Effector memory CD8-positive, alpha-beta T cell (primary cell): Measurements from ENCODE around the gene VTN.

Source experiments
- ATAC-seq: fragments of 150-1000 bp; cut with Tn5 transposase; replicated peaks from 2 replicates; pipeline ENCODE4 v1.10.0; 2021; ENCODE audit warnings: mild to moderate bottlenecking, moderate library complexity
- DNase-seq, 3 experiments: peaks; one replicate each; pipeline ENCODE4 v3.0.0; 2021
- H3K27ac Mint-ChIP-seq, 2 donors: one replicate each; pipeline ENCODE4 v1.8.0; 2022; ENCODE audit warnings: mild to moderate bottlenecking in 2 of 2, mixed read lengths in 2 of 2, moderate library complexity in 2 of 2
- H3K27me3 Mint-ChIP-seq, 2 donors: one replicate each; pipeline ENCODE4 v1.8.0; 2022; ENCODE audit warnings: mixed read lengths in 2 of 2
- H3K36me3 Mint-ChIP-seq: one replicate; pipeline ENCODE4 v1.8.0; 2022; ENCODE audit warnings: mild to moderate bottlenecking, moderate library complexity, mixed read lengths; ENCODE audit not compliant: insufficient read depth
- H3K4me1 Mint-ChIP-seq, 2 donors: one replicate each; pipeline ENCODE4 v1.8.0; 2022; ENCODE audit warnings: low read depth in 2 of 2, mixed read lengths in 2 of 2
- H3K4me3 Mint-ChIP-seq, 2 donors: one replicate each; pipeline ENCODE4 v1.8.0; 2022; ENCODE audit warnings: mild to moderate bottlenecking in 2 of 2, mixed read lengths in 2 of 2, moderate library complexity in 2 of 2
- H3K9me3 Mint-ChIP-seq, 2 donors: one replicate each; pipeline ENCODE4 v1.8.0; 2022; ENCODE audit warnings: mixed read lengths in 2 of 2

VTN gene

DNA sequence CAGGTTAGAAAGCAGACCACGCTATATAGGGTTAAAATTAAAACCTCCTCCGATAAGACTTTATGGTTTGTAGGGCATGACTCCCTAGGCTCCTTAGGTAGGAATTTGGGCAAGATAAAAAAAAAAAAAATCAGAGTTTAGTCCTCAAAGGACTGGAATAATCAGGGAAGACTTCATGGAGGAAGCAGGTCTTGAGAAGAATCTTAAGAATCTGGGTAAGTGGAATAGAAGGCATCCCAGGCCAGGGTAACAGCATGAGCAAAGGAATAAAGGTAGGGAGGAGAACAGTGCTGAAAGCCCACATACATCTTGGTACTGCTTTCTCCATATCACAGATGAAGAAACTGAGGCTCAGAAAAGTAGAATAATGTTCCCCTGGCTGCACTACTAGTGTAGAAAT is 20.5 kb upstream of the VTN start:
- no peak for DNase-seq
- no peak overlapping the region for H3K27ac Mint-ChIP-seq
- ATAC-seq = no peak
- H3K36me3 Mint-ChIP-seq = peaks cover 33% of the 10 kb centered on the region
- no peaks in the 10 kb centered on the region for H3K9me3 Mint-ChIP-seq
- H3K27me3 Mint-ChIP-seq = no peaks in the 10 kb centered on the region
- H3K4me1 Mint-ChIP-seq = peaks cover 0 to under 1% of the 10 kb centered on the region in 2 donors
- no peak overlapping the region for H3K4me3 Mint-ChIP-seq

DNA sequence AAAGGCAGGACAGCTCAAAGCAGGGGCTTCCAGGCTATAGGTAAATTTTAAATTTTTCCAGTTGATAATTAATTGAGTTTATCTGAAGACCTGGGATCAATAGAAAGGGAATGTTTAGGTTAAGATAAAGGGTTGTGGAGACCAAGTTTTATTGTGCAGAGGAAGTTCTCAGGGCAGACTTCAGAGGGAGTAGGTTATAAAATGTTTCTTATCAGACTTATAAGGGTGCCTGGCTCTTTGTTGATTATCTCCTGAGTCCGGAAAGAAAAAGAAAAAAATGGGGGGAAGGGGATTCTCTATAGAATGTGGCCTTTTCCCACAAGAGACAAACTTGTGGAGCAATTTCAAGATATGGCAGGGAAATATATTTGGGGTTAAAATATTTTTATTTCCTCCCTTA is 20.0 kb upstream of the VTN start:
- H3K27me3 Mint-ChIP-seq = no peaks in the 10 kb centered on the region
- H3K4me3 Mint-ChIP-seq = no peak overlapping the region
- H3K4me1 Mint-ChIP-seq = peaks cover 3 to 5% of the 10 kb centered on the region in 2 donors
- H3K9me3 Mint-ChIP-seq = no peaks in the 10 kb centered on the region
- ATAC-seq (no peak), DNase-seq (no peak)
- peaks cover 37% of the 10 kb centered on the region for H3K36me3 Mint-ChIP-seq
- H3K27ac Mint-ChIP-seq = peak overlapping the region in 1 of 2 donors; percentile 75

DNA sequence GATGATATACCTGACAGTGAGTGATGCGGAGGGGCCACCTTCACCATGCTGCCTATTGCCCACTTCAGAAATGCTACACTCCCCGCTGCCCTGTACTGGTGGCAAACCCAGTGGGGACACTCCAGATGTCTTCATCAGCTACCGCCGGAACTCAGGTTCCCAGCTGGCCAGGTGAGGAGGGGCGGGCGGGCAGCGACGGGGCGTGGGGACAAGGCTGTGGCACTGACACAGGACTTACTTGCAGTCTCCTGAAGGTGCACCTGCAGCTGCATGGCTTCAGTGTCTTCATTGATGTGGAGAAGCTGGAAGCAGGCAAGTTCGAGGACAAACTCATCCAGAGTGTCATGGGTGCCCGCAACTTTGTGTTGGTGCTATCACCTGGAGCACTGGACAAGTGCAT is 18.0 kb upstream of the VTN start:
- no peaks in the 10 kb centered on the region for H3K9me3 Mint-ChIP-seq
- H3K4me3 Mint-ChIP-seq = no peak overlapping the region
- H3K36me3 Mint-ChIP-seq = peaks cover 31% of the 10 kb centered on the region
- no peak overlapping the region for H3K27ac Mint-ChIP-seq
- peaks cover 11 to 12% of the 10 kb centered on the region in 2 donors for H3K4me1 Mint-ChIP-seq
- H3K27me3 Mint-ChIP-seq = no peaks in the 10 kb centered on the region
- ATAC-seq = no peak
- DNase-seq = no peak

DNA sequence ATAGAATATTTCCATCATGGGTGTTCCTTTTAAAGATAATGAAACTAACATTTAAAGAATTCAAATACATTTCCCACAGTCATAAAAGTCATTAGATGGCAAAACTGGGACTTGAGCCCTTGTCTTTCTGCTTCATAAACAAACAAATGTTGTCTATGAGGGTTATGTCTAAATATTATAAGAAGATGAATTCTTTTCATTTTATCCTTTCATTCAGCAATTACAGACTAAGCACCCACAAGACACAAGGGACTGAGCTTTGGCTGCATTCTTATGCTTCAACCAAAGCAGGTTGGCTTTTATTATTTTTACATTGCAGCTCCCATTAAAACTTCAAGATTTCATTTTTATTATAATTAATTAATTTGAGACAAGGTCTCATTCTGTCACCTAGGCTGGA is 16.3 kb upstream of the VTN start:
- Mint-ChIP-seq H3K36me3 (peaks cover 28% of the 10 kb centered on the region), H3K27ac (no peak overlapping the region), H3K4me1 (peaks cover 11 to 15% of the 10 kb centered on the region in 2 donors), H3K27me3 (no peaks in the 10 kb centered on the region), H3K9me3 (no peaks in the 10 kb centered on the region), H3K4me3 (no peak overlapping the region)
- DNase-seq = no peak
- ATAC-seq = no peak

DNA sequence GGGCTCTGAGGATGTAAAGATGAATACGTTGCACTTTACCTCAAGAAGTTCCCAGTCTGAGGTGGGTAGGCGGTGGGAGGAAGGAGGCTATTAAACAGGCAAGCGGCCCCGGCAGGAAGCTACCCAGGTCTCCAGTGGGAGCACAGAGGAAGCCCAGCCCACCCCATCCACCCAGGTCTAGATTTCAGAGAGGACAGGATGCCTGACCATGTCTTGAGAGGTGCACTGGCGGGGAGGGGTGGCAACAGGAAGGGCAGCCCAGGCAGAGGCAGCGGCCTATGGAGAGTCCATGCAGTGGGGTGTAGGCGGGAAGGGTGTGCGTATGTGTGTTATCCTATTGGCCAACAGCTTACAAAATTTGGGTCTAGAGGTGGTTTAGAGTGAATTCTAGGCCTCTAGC is 15.3 kb upstream of the VTN start:
- ATAC-seq (no peak), DNase-seq (no peak)
- no peaks in the 10 kb centered on the region for H3K9me3 Mint-ChIP-seq
- no peaks in the 10 kb centered on the region for H3K27me3 Mint-ChIP-seq
- peaks cover 13 to 16% of the 10 kb centered on the region in 2 donors for H3K4me1 Mint-ChIP-seq
- H3K36me3 Mint-ChIP-seq = peaks cover 18% of the 10 kb centered on the region
- H3K4me3 Mint-ChIP-seq = peak overlapping the region; percentile 84 to 94
- peak overlapping the region in 1 of 2 donors; percentile 46 for H3K27ac Mint-ChIP-seq

DNA sequence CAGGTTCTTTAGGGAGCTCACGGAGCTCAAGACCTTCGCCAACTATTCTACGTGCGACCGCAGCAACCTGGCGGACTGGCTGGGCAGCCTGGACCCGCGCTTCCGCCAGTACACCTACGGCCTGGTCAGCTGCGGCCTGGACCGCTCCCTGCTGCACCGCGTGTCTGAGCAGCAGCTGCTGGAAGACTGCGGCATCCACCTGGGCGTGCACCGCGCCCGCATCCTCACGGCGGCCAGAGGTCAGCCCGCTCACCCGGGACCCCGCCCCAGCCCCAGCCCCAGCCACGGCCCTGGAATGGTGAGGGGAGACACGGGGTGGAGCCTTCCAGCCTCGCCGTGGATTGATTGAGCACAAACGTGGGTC is 14.9 kb upstream of the VTN start:
- Mint-ChIP-seq H3K36me3 (peaks cover 14% of the 10 kb centered on the region), H3K4me1 (peaks cover 17 to 18% of the 10 kb centered on the region in 2 donors), H3K9me3 (no peaks in the 10 kb centered on the region), H3K4me3 (peak overlapping the region; percentile 84 to 94), H3K27ac (peak overlapping the region; percentile 51 to 76), H3K27me3 (no peaks in the 10 kb centered on the region)
- DNase-seq = no peak
- ATAC-seq = peak; percentile 9

DNA sequence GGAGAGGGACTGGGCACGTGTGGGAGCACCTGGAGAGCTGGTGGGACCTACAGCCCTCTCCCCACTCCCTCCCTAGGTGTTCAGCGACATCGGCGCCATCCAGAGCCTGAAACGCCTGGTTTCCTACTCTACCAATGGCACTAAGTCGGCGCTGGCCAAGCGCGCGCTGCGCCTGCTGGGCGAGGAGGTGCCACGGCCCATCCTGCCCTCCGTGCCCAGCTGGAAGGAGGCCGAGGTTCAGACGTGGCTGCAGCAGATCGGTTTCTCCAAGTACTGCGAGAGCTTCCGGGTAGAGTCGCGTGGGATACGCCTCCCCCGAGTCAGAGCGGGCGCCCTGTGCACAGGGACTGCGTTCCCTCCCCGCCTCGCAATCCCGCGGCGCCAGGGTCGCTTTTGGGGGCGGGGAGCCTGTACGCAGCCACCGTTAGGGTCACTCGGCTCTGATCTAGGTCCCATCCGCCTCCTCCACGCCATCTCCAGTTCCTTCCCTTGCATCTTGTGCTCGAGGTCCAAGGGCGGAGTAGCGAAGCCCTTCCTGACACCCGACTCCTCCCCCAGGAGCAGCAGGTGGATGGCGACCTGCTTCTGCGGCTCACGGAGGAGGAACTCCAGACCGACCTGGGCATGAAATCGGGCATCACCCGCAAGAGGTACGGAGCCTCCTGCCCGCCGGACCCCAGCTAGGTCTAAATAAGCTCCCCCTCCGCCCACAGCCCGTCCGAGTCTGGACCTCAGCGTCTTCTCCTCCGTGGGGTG is 14.4 kb upstream of the VTN start:
- Mint-ChIP-seq H3K36me3 (peaks cover 8% of the 10 kb centered on the region), H3K27ac (peak overlapping the region; percentile 51 to 76), H3K27me3 (no peaks in the 10 kb centered on the region), H3K9me3 (no peaks in the 10 kb centered on the region), H3K4me3 (peak overlapping the region; percentile 84 to 94), H3K4me1 (peaks cover 18% of the 10 kb centered on the region in 2 donors)
- DNase-seq (peak; percentile 37 to 41 (median 40)), ATAC-seq (peak; percentile 95)

DNA sequence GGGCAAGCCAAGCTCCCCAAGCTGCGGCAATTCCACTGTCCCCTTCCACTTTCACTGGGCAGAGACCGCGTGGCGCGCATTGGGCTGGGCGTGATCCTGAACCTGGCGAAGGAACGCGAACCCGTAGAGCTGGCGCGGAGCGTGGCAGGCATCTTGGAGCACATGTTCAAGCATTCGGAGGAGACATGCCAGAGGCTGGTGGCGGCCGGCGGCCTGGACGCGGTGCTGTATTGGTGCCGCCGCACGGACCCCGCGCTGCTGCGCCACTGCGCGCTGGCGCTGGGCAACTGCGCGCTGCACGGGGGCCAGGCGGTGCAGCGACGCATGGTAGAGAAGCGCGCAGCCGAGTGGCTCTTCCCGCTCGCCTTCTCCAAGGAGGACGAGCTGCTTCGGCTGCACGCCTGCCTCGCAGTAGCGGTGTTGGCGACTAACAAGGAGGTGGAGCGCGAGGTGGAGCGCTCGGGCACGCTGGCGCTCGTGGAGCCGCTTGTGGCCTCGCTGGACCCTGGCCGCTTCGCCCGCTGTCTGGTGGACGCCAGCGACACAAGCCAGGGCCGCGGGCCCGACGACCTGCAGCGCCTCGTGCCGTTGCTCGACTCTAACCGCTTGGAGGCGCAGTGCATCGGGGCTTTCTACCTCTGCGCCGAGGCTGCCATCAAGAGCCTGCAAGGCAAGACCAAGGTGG is 11.2 kb upstream of the VTN start:
- DNase-seq (no peak), ATAC-seq (no peak)
- no peak overlapping the region for H3K27ac Mint-ChIP-seq
- H3K9me3 Mint-ChIP-seq = no peaks in the 10 kb centered on the region
- H3K27me3 Mint-ChIP-seq = no peaks in the 10 kb centered on the region
- H3K4me3 Mint-ChIP-seq = peak overlapping the region in 1 of 2 donors; percentile 3
- peaks cover 4% of the 10 kb centered on the region for H3K36me3 Mint-ChIP-seq
- H3K4me1 Mint-ChIP-seq = peaks cover 18 to 23% of the 10 kb centered on the region in 2 donors

DNA sequence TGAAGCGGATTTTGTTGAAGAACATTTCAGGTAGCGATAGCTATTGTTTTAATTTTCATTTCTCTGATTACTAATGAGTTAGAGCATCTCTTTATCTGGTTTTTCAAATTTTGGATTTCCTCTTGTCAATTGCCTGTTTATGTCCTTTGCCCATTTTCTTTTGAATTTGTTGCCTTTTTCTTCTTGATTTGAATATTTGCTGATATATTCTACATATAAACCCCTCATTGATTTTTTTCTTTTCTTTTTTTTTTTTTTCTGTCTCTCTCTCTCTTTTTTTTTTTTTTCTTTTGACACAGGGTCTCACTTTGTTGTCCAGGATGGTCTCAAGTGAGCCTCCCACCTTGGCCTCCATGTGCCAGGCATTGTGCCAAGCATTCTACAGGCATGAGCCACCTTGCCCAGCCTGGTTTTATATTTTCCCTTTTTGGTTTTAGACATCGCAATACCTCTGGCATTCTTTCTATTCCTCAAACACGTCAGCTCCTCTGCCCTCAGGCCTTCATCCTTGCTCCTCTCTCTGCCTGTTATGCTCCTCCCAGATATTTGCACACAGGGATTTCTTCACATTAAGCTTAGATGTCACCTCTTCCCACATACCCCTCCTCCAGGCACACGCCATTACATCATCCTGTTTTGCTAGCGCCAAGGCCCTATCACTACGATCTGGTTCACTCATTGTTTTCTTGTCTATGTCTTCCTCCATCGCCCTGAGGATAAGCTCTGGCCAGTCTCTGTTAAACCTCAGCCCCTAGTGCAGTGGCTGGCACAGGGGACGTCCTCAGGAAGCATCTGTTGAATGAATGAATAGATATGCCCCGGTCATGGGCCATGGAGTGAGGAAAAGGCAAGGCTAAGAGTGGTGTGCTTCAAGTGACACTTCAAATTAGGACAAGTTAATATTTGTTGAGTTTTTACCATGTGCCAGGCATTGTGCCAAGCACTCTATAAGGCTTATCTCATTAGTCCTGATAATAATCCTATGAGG is 10.0 kb upstream of the VTN start:
- no peak for DNase-seq
- H3K4me1 Mint-ChIP-seq = peaks cover 16 to 18% of the 10 kb centered on the region in 2 donors
- no peaks in the 10 kb centered on the region for H3K27me3 Mint-ChIP-seq
- H3K36me3 Mint-ChIP-seq = no peaks in the 10 kb centered on the region
- no peaks in the 10 kb centered on the region for H3K9me3 Mint-ChIP-seq
- no peak overlapping the region for H3K27ac Mint-ChIP-seq
- no peak overlapping the region for H3K4me3 Mint-ChIP-seq
- ATAC-seq = no peak

DNA sequence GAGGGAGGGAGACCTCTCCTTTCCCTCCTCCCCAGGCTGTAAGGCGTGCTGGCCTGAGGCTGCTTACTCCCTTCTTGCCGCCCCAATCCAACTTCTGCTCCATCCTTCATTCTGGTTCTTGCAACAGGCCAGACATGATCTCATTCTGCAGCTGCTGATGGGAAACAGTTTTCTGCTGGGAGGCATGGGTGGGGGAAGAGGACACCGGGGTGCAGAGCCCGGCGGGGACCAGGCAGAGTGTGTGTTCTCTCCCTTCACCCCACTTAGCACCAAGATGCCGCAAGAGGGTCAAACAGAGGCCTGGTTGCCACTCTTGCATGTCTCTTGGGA is 2.8 kb upstream of the VTN start:
- DNase-seq = no peak
- Mint-ChIP-seq H3K9me3 (no peaks in the 10 kb centered on the region), H3K27ac (peak overlapping the region; percentile 89 to 94), H3K27me3 (no peaks in the 10 kb centered on the region), H3K4me3 (peak overlapping the region; percentile 94 to 96), H3K4me1 (peaks cover 16 to 19% of the 10 kb centered on the region in 2 donors), H3K36me3 (peaks cover 7% of the 10 kb centered on the region)
- ATAC-seq = no peak

DNA sequence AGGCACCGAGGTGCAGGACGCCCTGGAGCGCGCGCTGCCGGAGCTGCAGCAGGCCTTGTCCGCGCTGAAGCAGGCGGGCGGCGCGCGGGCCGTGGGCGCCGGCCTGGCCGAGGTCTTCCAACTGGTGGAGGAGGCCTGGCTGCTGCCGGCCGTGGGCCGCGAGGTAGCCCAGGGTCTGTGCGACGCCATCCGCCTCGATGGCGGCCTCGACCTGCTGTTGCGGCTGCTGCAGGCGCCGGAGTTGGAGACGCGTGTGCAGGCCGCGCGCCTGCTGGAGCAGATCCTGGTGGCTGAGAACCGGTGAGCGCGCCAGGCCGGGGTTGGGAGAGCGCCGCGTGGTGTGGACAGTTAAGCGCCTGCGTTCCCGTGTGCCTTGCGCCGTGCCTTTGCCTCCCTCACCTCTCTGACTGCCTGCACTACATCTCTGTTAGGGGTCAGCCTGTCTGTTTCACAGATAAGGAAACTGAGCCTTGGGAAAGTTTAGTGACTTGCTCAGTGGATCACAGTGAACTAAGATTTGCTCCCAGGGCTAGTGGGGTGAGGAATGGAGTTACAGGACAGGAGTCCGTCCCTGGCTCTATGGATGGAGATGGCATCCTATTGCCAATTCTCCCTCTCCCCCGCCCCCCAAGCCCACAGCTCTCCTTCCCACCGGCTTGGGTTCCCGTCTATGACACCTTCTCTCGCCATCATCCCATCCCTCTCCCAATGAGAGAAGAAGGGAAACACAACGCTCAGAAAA is 2.3 kb upstream of the VTN start:
- peak in 1 of 3 experiments; percentile 9 for DNase-seq
- Mint-ChIP-seq H3K36me3 (peaks cover 7% of the 10 kb centered on the region), H3K27me3 (no peaks in the 10 kb centered on the region), H3K9me3 (no peaks in the 10 kb centered on the region), H3K4me1 (peaks cover 16 to 19% of the 10 kb centered on the region in 2 donors), H3K4me3 (peak overlapping the region; percentile 94 to 96), H3K27ac (peak overlapping the region; percentile 94 to 99)
- ATAC-seq = peak; percentile 0

DNA sequence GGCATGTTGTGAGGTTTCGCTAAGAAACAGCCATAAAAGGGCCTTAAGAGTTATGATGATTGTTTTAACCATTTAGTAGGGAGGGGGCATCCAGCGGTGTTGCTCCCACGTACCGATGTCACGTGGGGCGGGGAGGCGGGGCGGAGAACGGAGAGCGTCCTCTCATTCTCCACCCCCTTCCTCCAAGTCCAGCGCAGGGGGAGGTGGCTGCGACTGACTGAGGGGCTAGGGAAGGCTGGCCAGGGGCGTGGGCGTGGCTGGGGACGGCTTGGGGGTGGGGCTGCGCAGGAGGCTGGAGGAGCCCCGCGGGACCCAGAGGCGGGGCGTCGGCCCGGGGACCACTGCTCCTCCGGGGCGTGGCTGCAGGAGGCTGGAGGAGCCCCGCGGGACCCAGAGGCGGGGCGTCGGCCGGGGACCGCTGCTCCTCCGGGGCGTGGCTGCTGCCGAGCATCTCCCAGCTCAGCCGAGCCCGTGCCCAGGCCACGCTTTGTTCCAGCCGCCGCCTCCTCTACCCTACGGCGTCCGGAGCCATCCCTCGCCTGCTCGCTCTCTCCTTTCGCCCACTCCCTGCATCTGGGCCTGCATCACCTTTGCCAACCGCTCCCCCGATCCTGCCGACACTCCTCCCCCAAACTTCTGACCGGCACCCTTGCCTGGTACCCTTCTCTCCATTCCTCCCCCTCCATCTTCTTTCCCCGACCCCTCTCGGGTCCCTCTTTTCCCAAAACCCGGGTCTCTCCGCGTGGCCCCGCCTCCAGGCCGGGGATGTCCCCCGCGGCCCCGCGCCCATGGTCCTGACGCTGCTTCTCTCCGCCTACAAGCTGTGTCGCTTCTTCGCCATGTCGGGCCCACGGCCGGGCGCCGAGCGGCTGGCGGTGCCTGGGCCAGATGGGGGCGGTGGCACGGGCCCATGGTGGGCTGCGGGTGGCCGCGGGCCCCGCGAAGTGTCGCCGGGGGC is 1.4 kb upstream of the VTN start, which contains the start of gene SARM1:
SARM1 (plus strand) TSS at position 450 of the 958 bp plus-strand sequence; CDS start at position 789, 339 bp downstream.
- Mint-ChIP-seq H3K4me3 (peak within 1 kb of the TSS; percentile 94 to 96), H3K9me3 (no peaks in the 10 kb centered on the region), H3K36me3 (peaks cover 11% of the 10 kb centered on the region), H3K4me1 (peaks cover 16 to 19% of the 10 kb centered on the region in 2 donors), H3K27me3 (no peaks in the 10 kb centered on the region), H3K27ac (peak within 1 kb of the TSS; percentile 94 to 99)
- peak; percentile 85 for ATAC-seq
- DNase-seq = peak; percentile 72 to 73 (median 73)
